ENCODE results near the gene ZNF341.

DNA sequence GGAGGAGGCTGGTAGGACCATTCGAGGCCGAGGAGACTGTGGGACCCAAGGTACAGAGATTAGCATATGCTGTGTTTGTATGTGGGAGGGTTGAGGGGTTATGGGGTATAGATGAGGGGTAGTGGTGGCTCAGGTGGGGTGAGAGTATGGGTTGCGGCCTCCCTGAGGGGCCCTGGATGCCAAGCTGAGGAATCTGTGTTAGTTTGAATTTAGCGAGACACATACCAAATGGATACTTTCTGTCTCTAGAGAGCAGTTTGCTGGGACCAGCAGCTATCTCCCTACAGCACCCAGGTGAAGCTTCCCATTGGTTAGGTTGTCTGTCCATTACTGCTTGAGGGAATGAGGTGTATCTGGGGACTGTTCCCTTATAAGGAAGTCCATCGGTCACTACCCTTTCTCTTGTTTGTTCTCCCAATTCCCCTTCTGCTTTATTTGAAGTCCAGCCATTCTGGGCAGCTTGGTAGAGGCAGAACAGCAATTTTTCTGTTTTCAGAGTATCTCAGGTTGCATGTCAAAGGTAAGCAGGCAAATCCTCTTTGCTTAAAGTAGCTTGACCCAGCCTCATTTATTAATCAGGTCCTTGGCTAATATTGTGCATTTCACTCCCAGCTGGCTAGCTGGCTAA, 94.6 kb downstream of the ZNF341 start:
- TF ChIP-seq EZH2 (IDR thresholded peaks at IDR 0.05; ENCODE audit: insufficient read depth, poor library complexity, severe bottlenecking): no peak
- TF ChIP-seq EZH2phosphoT487 (IDR thresholded peaks at IDR 0.05; ENCODE audit: insufficient read depth, low read depth): no peak
